MM.1S (cell line): ENCODE measurements around the gene SULT6B1.
"Not testable (repeated sequence)": the region's sequence is repeated elsewhere in the genome, so short reads cannot be mapped to it uniquely, and the experiment has no call there.

Source experiments
- DNase-seq: peaks from one replicate; pipeline ENCODE4 v3.0.0-alpha.2; 2015
- H2AFZ ChIP-seq: fragments of 300-600 bp; sonication (generic); 2 replicates; pipeline ENCODE4 v1.6.0; 2016; ENCODE audit warnings: antibody characterized with exemption, low read length
- H3F3A ChIP-seq: fragments of 300-600 bp; sonication (generic); 2 replicates; pipeline ENCODE4 v1.6.1; 2016; ENCODE audit warnings: mild to moderate bottlenecking, antibody characterized with exemption, low read length, moderate library complexity, mixed read lengths; ENCODE audit not compliant: insufficient read depth
- H3K27ac ChIP-seq: fragments of 300-600 bp; sonication (generic); 2 replicates; pipeline ENCODE4 v1.5.1; 2016; ENCODE audit warnings: mild to moderate bottlenecking, low read length
- H3K27me3 ChIP-seq: fragments of 300-600 bp; sonication (generic); replicated peaks from 2 replicates; pipeline ENCODE4 v1.6.0; 2016; ENCODE audit warnings: low read length; ENCODE audit not compliant: insufficient read depth
- H3K36me3 ChIP-seq: fragments of 300-600 bp; sonication (generic); replicated peaks from 2 replicates; pipeline ENCODE4 v1.6.1; 2016; ENCODE audit warnings: mild to moderate bottlenecking, low read length, mixed read lengths; ENCODE audit not compliant: insufficient read depth
- H3K4me1 ChIP-seq: fragments of 300-600 bp; sonication (generic); 2 replicates; pipeline ENCODE4 v1.6.1; 2016; ENCODE audit warnings: low read length, mixed read lengths
- H3K4me2 ChIP-seq: fragments of 300-600 bp; sonication (generic); 2 replicates; pipeline ENCODE4 v1.6.0; 2016; ENCODE audit warnings: low read depth, low read length
- H3K4me3 ChIP-seq: fragments of 300-600 bp; sonication (generic); 2 replicates; pipeline ENCODE4 v1.5.1; 2016; ENCODE audit warnings: low read length, mixed read lengths
- H3K79me2 ChIP-seq: fragments of 300-600 bp; sonication (generic); 2 replicates; pipeline ENCODE4 v1.6.1; 2016; ENCODE audit warnings: mixed run types, low read length, mixed read lengths
- H3K9ac ChIP-seq: fragments of 300-600 bp; sonication (generic); 2 replicates; pipeline ENCODE4 v1.6.1; 2016; ENCODE audit warnings: low read length, mixed read lengths
- H3K9me2 ChIP-seq: fragments of 300-600 bp; sonication (generic); replicated peaks from 2 replicates; pipeline ENCODE4 v1.6.1; 2016; ENCODE audit warnings: mild to moderate bottlenecking, low read length, mixed read lengths; ENCODE audit not compliant: insufficient read depth
- H3K9me3 ChIP-seq: fragments of 300-600 bp; sonication (generic); replicated peaks from 2 replicates; pipeline ENCODE4 v1.6.1; 2016; ENCODE audit warnings: mild to moderate bottlenecking, low read length, mixed read lengths; ENCODE audit not compliant: insufficient read depth
- H4K20me1 ChIP-seq: fragments of 300-600 bp; sonication (generic); 2 replicates; pipeline ENCODE4 v1.6.1; 2016; ENCODE audit warnings: mild to moderate bottlenecking, low read length, moderate library complexity, mixed read lengths; ENCODE audit not compliant: insufficient read depth
- CTCF ChIP-seq: fragments of 300-600 bp; sonication (generic); IDR thresholded peaks from 2 replicates; pipeline ENCODE4 v1.5.1; 2016; ENCODE audit warnings: antibody characterized with exemption, low read length, mixed read lengths
- EZH2 ChIP-seq: fragments of 300-600 bp; sonication (generic); optimal IDR thresholded peaks from 2 replicates; pipeline ENCODE3; 2017; ENCODE audit warnings: low read depth, mild to moderate bottlenecking, antibody characterized with exemption, low read length, mixed read lengths
- EZH2phosphoT487 ChIP-seq: fragments of 300-600 bp; sonication (generic); IDR thresholded peaks from 2 replicates; pipeline ENCODE4 v1.6.1; 2018; ENCODE audit warnings: antibody characterized with exemption, low read length

Gene SULT6B1

GRCh38 chr2:37205689-37206341 lies 17.3 kb upstream of the SULT6B1 start:
- no peak overlapping the region for H2AFZ ChIP-seq
- TF ChIP-seq EZH2phosphoT487 (no peak), CTCF (no peak), EZH2 (no peak)
- H3K27me3 ChIP-seq, result no peaks in the 10 kb centered on the region
- no peak overlapping the region for H3K9ac ChIP-seq
- H3K9me2 ChIP-seq, result no peaks in the 10 kb centered on the region
- no peak for DNase-seq
- no peaks in the 10 kb centered on the region for H4K20me1 ChIP-seq
- no peaks in the 10 kb centered on the region for H3F3A ChIP-seq
- H3K4me1 ChIP-seq, result no peaks in the 10 kb centered on the region
- H3K9me3 ChIP-seq, result no peaks in the 10 kb centered on the region
- H3K4me3 ChIP-seq, result no peak overlapping the region
- no peak overlapping the region for H3K27ac ChIP-seq
- no peak overlapping the region for H3K4me2 ChIP-seq
- peaks cover 52% of the 10 kb centered on the region for H3K36me3 ChIP-seq
- H3K79me2 ChIP-seq, result peaks cover 75% of the 10 kb centered on the region

GRCh38 chr2:37205071-37205661 lies 16.7 kb upstream of the SULT6B1 start:
- not testable (repeated sequence) for H3K4me1 ChIP-seq, H3K4me3 ChIP-seq, H3K9me2 ChIP-seq, DNase-seq, H3K9me3 ChIP-seq, H2AFZ ChIP-seq, H4K20me1 ChIP-seq, H3K27ac ChIP-seq, H3K4me2 ChIP-seq, H3K9ac ChIP-seq, H3F3A ChIP-seq, H3K27me3 ChIP-seq
- Histone ChIP-seq H3K79me2 (peaks cover 79% of the 10 kb centered on the region), H3K36me3 (peaks cover 48% of the 10 kb centered on the region)

- peaks cover 36% of the 10 kb centered on the region for H3K36me3 ChIP-seq
- no peaks in the 10 kb centered on the region for H3F3A ChIP-seq
- no peaks in the 10 kb centered on the region for H4K20me1 ChIP-seq
- TF ChIP-seq EZH2 (no peak), CTCF (no peak), EZH2phosphoT487 (no peak)
- DNase-seq, result no peak
- H3K9ac ChIP-seq, result no peak overlapping the region
- no peak overlapping the region for H2AFZ ChIP-seq
- no peaks in the 10 kb centered on the region for H3K27me3 ChIP-seq
- no peak overlapping the region for H3K27ac ChIP-seq
- no peak overlapping the region for H3K4me2 ChIP-seq
- no peak overlapping the region for H3K4me3 ChIP-seq
- no peaks in the 10 kb centered on the region for H3K9me3 ChIP-seq
- peaks cover 77% of the 10 kb centered on the region for H3K79me2 ChIP-seq
- no peaks in the 10 kb centered on the region for H3K4me1 ChIP-seq
- H3K9me2 ChIP-seq, result no peaks in the 10 kb centered on the region
These were observed 15.2 kb upstream of the SULT6B1 start for GRCh38 chr2:37203708-37204107.

- H3K36me3 ChIP-seq, result peaks cover 26% of the 10 kb centered on the region
- peaks cover 77% of the 10 kb centered on the region for H3K79me2 ChIP-seq
- no peak overlapping the region for H2AFZ ChIP-seq
- H3K4me1 ChIP-seq, result no peaks in the 10 kb centered on the region; the same call in 1 of the 2 replicates
- no peak overlapping the region for H3K9ac ChIP-seq
- H3F3A ChIP-seq, result no peaks in the 10 kb centered on the region
- no peak overlapping the region for H3K4me2 ChIP-seq
- no peak overlapping the region for H3K4me3 ChIP-seq
- H3K27me3 ChIP-seq, result no peaks in the 10 kb centered on the region
- H3K27ac ChIP-seq, result no peak overlapping the region
- H3K9me2 ChIP-seq, result no peaks in the 10 kb centered on the region
- DNase-seq, result no peak
- H3K9me3 ChIP-seq, result no peaks in the 10 kb centered on the region
- H4K20me1 ChIP-seq, result no peaks in the 10 kb centered on the region
- TF ChIP-seq EZH2phosphoT487 (no peak), CTCF (no peak), EZH2 (no peak)
These were observed 13.3 kb upstream of the SULT6B1 start for GRCh38 chr2:37201766-37202165.
